GM12873 (cell line): ENCODE data around the gene RSBN1L.

Experiments
- TF ChIP-seq, protein P1 (sequence below): IDR thresholded peaks from 2 replicates; pipeline ENCODE4 v1.5.1; 2012; ENCODE audit warnings: low read depth, mild to moderate bottlenecking, moderate library complexity, low read length, control low read depth; ENCODE audit not compliant: insufficient read depth; ENCODE audit errors: missing control alignments

Gene RSBN1L

GRCh38 chr7:77830649-77831355 is 134.5 kb downstream of the RSBN1L start:
- TF ChIP-seq, protein P1, sequence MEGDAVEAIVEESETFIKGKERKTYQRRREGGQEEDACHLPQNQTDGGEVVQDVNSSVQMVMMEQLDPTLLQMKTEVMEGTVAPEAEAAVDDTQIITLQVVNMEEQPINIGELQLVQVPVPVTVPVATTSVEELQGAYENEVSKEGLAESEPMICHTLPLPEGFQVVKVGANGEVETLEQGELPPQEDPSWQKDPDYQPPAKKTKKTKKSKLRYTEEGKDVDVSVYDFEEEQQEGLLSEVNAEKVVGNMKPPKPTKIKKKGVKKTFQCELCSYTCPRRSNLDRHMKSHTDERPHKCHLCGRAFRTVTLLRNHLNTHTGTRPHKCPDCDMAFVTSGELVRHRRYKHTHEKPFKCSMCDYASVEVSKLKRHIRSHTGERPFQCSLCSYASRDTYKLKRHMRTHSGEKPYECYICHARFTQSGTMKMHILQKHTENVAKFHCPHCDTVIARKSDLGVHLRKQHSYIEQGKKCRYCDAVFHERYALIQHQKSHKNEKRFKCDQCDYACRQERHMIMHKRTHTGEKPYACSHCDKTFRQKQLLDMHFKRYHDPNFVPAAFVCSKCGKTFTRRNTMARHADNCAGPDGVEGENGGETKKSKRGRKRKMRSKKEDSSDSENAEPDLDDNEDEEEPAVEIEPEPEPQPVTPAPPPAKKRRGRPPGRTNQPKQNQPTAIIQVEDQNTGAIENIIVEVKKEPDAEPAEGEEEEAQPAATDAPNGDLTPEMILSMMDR: no peak

- TF ChIP-seq, protein P1: no peak
Observed at GRCh38 chr7:77831481-77831880, 135.2 kb downstream of the RSBN1L start.

GRCh38 chr7:77831953-77832352 is 135.7 kb downstream of the RSBN1L start:
- TF ChIP-seq, protein P1: no peak
